HepG2 (cell line): ENCODE results near the gene CD207. TPM values are rescaled to one million over a fixed set of nuclear protein-coding genes. Genes with fewer than 3 reads are reported as not detected.

Experiments used
- ATAC-seq: fragments of 200-7000 bp; cut with Tn5 transposase; 3 replicates; pipeline ENCODE4 v1.9.1; 2020; ENCODE audit warnings: mild to moderate bottlenecking, moderate library complexity
- BruUV-seq: library from RNA; stranded (reverse); fragments of 400-500 nt; replicated peaks from 2 replicates; lab custom pipeline; 2021; lab: Mats Ljungman, UMichigan
- CTCF ChIA-PET: fragments of 300-600 bp; formaldehyde crosslinking; extraction: SDS; loops from one replicate; lab custom pipeline; 2021; ENCODE audit warnings: low total read pairs, inconsistent platforms, low intra/inter-chr PET ratio; lab: Yijun Ruan, JAX
- POLR2A ChIA-PET: fragments of 350-600 bp; sonication (Branson Sonifier 250); formaldehyde crosslinking; loops from one replicate; lab custom pipeline; 2020; ENCODE audit warnings: antibody characterized with exemption, inconsistent platforms; lab: Yijun Ruan, JAX
- DNase-seq: peaks from one replicate; pipeline ENCODE4 v3.0.0-alpha.2; 2015; ENCODE audit warnings: low spot score
- FAIRE-seq: peaks from 3 replicates; lab custom pipeline; 2011; peaks lifted over from hg19 to GRCh38; lab: Jason Lieb, UNC
- H2AFZ ChIP-seq: one replicate; pipeline ENCODE4 v1.6.1; 2011; ENCODE audit warnings: low read length, inconsistent platforms
- H3K27ac ChIP-seq: fragments of 300-600 bp; 3 replicates; pipeline ENCODE4 v1.8.0; 2011; ENCODE audit warnings: mixed run types, mild to moderate bottlenecking, mixed read lengths, low read length, inconsistent platforms; ENCODE audit not compliant: insufficient read depth; ENCODE audit errors: extremely low read length
- H3K27me3 ChIP-seq, 2 experiments: fragments of 200-600 bp in 1 of 2; 2 replicates in 1 of 2; 3 replicates in 1 of 2; pipeline versions ENCODE4 v1.6.0 to v1.8.0; 2011; ENCODE audit warnings: low read length in 2 of 2, mild to moderate bottlenecking in 2 of 2, moderate library complexity in 2 of 2, inconsistent platforms in 1 of 2; ENCODE audit not compliant: insufficient read depth in 2 of 2, control insufficient read depth in 1 of 2
- H3K36me3 ChIP-seq, 2 experiments: fragments of 200-600 bp in 1 of 2; replicated peaks in 1 of 2; 2 replicates in 1 of 2; 3 replicates in 1 of 2; pipeline versions ENCODE4 v1.5.1 to v1.8.0; 2011; ENCODE audit warnings: low read length in 2 of 2, inconsistent platforms in 1 of 2; ENCODE audit not compliant: insufficient read depth in 2 of 2, control insufficient read depth in 1 of 2
- H3K4me1 ChIP-seq: 2 replicates; pipeline ENCODE4 v1.5.1; 2012; ENCODE audit warnings: low read length, inconsistent platforms; ENCODE audit not compliant: insufficient read depth
- H3K4me2 ChIP-seq: 2 replicates; pipeline ENCODE4 v1.6.0; 2011; ENCODE audit warnings: low read depth, low read length, inconsistent platforms
- H3K4me3 ChIP-seq, 3 experiments: fragments of 200-600 bp in 1 of 3; sonication (generic), shearing (Covaris generic) in 1 of 3; replicated peaks in 1 of 3; 2 replicates each; pipeline ENCODE4 v1.5.1; 2011 to 2016; ENCODE audit warnings: low read length in 3 of 3, inconsistent platforms in 2 of 3, low read depth in 2 of 3, mild to moderate bottlenecking in 2 of 3, control low read depth in 1 of 3, mixed read lengths in 1 of 3; ENCODE audit not compliant: insufficient read depth in 1 of 3
- H3K79me2 ChIP-seq: one replicate; pipeline ENCODE4 v1.6.1; 2011; ENCODE audit warnings: low read length, inconsistent platforms; ENCODE audit not compliant: insufficient read depth
- H3K9ac ChIP-seq: 2 replicates; pipeline ENCODE4 v1.6.0; 2011; ENCODE audit warnings: mild to moderate bottlenecking, low read depth, low read length, inconsistent platforms; ENCODE audit not compliant: insufficient read depth
- H3K9me3 ChIP-seq: 2 replicates; pipeline ENCODE4 v1.5.1; 2012; ENCODE audit warnings: mild to moderate bottlenecking, low read length
- H4K20me1 ChIP-seq: 2 replicates; pipeline ENCODE4 v1.6.0; 2011; ENCODE audit warnings: inconsistent platforms, mild to moderate bottlenecking, low read length, moderate library complexity; ENCODE audit not compliant: insufficient read depth
- GLMP ChIP-seq: sonication (generic); formaldehyde crosslinking; IDR thresholded peaks from 2 replicates; pipeline ENCODE4 v1.9.0; 2021; ENCODE audit warnings: missing genetic modification reagents, mild to moderate bottlenecking, borderline replicate concordance
- HNRNPL ChIP-seq: fragments of 200-400 bp; formaldehyde crosslinking; IDR thresholded peaks from 2 replicates; pipeline ENCODE4 v1.6.1; 2017; ENCODE audit warnings: mild to moderate bottlenecking, low read depth, low read length
- YY1 ChIP-seq: IDR thresholded peaks from 2 replicates; pipeline ENCODE4 v1.6.1; 2011; ENCODE audit warnings: low read length, low read depth, moderate library complexity, mild to moderate bottlenecking; ENCODE audit not compliant: insufficient read depth, insufficient replicate concordance
- ZEB1 ChIP-seq: IDR thresholded peaks from 2 replicates; pipeline ENCODE4 v1.6.1; 2012; ENCODE audit warnings: mild to moderate bottlenecking, low read depth, inconsistent platforms; ENCODE audit not compliant: insufficient replicate concordance
- ZFP36 ChIP-seq: fragments of 150-350 bp; IDR thresholded peaks from 2 replicates; pipeline ENCODE4 v1.6.1; 2018; ENCODE audit warnings: borderline replicate concordance, low read length, low read depth; ENCODE audit not compliant: partially characterized antibody
- ZNF414 ChIP-seq: sonication (generic); formaldehyde crosslinking; IDR thresholded peaks from 2 replicates; pipeline ENCODE4 v1.5.0; 2020; ENCODE audit warnings: missing genetic modification reagents
- whole genome bisulfite sequencing: methylation state at CpG from one replicate; pipeline ENCODE4 v1.1.6; 2017; ENCODE audit warnings: low lambda C conversion rate; 5-methylcytosine and 5-hydroxymethylcytosine counted together
- in situ Hi-C: cut with HindIII; loops from 2 replicates; pipeline ENCODE4 v1.10.0; 2017; ENCODE audit warnings: low pct_unique_long_range_greater_than_20kb; ENCODE audit not compliant: extremely low pct_ligation_motif_present
- intact Hi-C: fragments of 100-400 bp; cut with micrococcal nuclease; formaldehyde crosslinking; loops from one replicate; pipeline ENCODE4 v1.10.0; 2022; ENCODE audit not compliant: unreplicated experiment
- polyA plus RNA-seq, 8 experiments: library from polyadenylated mRNA; depleted of rRNA in 3 of 8; stranded (reverse) in 7 of 8; unstranded in 1 of 8; fragments of >200 nt; fragmentation: Illumina TruSeq in 4 of 8; extraction: Trizol in 4 of 8; gene quantifications; 2 replicates each; pipeline versions ENCODE4 v1.2.1 to v1.2.3, GENCODE V29; 2011 to 2016; ENCODE audit warnings: low read depth in 4 of 8, missing spikeins in 1 of 8, mixed read lengths in 1 of 8; ENCODE audit not compliant: insufficient read depth in 1 of 8
- total RNA-seq, 5 experiments: library from RNA; depleted of rRNA; stranded (reverse); fragments of >200 nt; fragmentation: Illumina TruSeq; extraction: Trizol; gene quantifications; 2 replicates each; pipeline ENCODE4 v1.2.3, GENCODE V29; 2016; ENCODE audit warnings: low read depth in 1 of 5
- TF ChIP-seq, protein P1 (sequence below): sonication (generic); formaldehyde crosslinking; IDR thresholded peaks from 2 replicates; pipeline ENCODE4 v1.9.0; 2022; ENCODE audit warnings: low read depth, missing genetic modification reagents

CD207 gene
- total and polyA plus RNA-seq, 2 of the 13 experiments (the other 11 are each of a cell fraction or from before 2014, with no cell fraction given) = 0.09 to 0.15 TPM

- no peaks in the 10 kb centered on the region for H3K36me3 ChIP-seq
- ChIA-PET CTCF (no interaction called here), POLR2A (no interaction called here)
- no peak for DNase-seq
- ATAC-seq = peak; percentile 51; the same call in 2 of the 3 replicates
- H3K79me2 ChIP-seq = no peaks in the 10 kb centered on the region
- intact Hi-C loops = no loop called here
- no peak for FAIRE-seq
- H3K4me3 ChIP-seq = no peak overlapping the region
- peak overlapping the region; percentile 19; the same call in 1 of the 2 replicates for H3K4me2 ChIP-seq
- H3K9ac ChIP-seq = no peak overlapping the region
- no peak overlapping the region for H2AFZ ChIP-seq
- H4K20me1 ChIP-seq = no peaks in the 10 kb centered on the region
- in situ Hi-C loops = no loop called here
- peaks cover 13% of the 10 kb centered on the region for H3K9me3 ChIP-seq
- 51% methylated on average over 6 of the region's 10 CpGs for WGBS
- no peak for TF ChIP-seq ZNF414 (CRISPR knock-in tag)
- no peak for TF ChIP-seq YY1
- no peak for TF ChIP-seq ZFP36
- TF ChIP-seq GLMP = no peak
- TF ChIP-seq, protein P1, sequence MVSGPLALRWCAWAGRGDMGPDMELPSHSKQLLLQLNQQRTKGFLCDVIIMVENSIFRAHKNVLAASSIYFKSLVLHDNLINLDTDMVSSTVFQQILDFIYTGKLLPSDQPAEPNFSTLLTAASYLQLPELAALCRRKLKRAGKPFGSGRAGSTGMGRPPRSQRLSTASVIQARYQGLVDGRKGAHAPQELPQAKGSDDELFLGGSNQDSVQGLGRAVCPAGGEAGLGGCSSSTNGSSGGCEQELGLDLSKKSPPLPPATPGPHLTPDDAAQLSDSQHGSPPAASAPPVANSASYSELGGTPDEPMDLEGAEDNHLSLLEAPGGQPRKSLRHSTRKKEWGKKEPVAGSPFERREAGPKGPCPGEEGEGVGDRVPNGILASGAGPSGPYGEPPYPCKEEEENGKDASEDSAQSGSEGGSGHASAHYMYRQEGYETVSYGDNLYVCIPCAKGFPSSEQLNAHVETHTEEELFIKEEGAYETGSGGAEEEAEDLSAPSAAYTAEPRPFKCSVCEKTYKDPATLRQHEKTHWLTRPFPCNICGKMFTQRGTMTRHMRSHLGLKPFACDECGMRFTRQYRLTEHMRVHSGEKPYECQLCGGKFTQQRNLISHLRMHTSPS (CRISPR knock-in tag) = peak; percentile 78; the same call in 1 of the 2 replicates
- TF ChIP-seq HNRNPL = 0 out of 2 replicates have a peak, but pooled peaks have one; percentile 38
- no peak for TF ChIP-seq ZEB1
- 0 out of 5 replicates have a peak, but pooled peaks cover 0 to 1% of the 10 kb centered on the region in 2 experiments for H3K27me3 ChIP-seq
- no peak overlapping the region for H3K27ac ChIP-seq
- H3K4me1 ChIP-seq = peaks cover 55% of the 10 kb centered on the region
- no TSS peak for BruUV-seq
These were observed 33.9 kb downstream of the CD207 start for GRCh38 chr2:70801607-70802263.
